Fibroblast of skin of right biceps (primary cell): ENCODE measurements around the gene NOXRED1.

Experiments used
- DNase-seq: peaks from one replicate; pipeline ENCODE4 v3.0.0-alpha.2; 2013

The NOXRED1 gene

GRCh38 chr14:77407158-77407557 lies 16.2 kb downstream of the NOXRED1 start:
- DNase-seq = no peak

- DNase-seq = no peak
These were observed 16.6 kb downstream of the NOXRED1 start for GRCh38 chr14:77406718-77407117.

GRCh38 chr14:77406086-77406485 lies 17.2 kb downstream of the NOXRED1 start:
- DNase-seq = no peak

- no peak for DNase-seq
These were observed 19.6 kb downstream of the NOXRED1 start for GRCh38 chr14:77403768-77404167.

GRCh38 chr14:77400216-77400615 lies 23.1 kb downstream of the NOXRED1 start:
- DNase-seq = no peak

GRCh38 chr14:77390188-77390587 lies 33.1 kb downstream of the NOXRED1 start:
- DNase-seq = no peak

- no peak for DNase-seq
These were observed 44.6 kb downstream of the NOXRED1 start for GRCh38 chr14:77378701-77379100.

GRCh38 chr14:77377502-77377844 lies 45.9 kb downstream of the NOXRED1 start:
- DNase-seq = no peak

GRCh38 chr14:77376771-77377501 lies 46.4 kb downstream of the NOXRED1 start, which contains the start of the genes SAMD15 and TMED8:
Gene SAMD15 (plus strand): TSS chr14:77377379. CDS start chr14:77377419, 40 bp downstream.
Gene TMED8 (minus strand): TSS chr14:77377094. CDS start chr14:77377053, 41 bp downstream.
- peak; percentile 79 for DNase-seq

GRCh38 chr14:77375973-77376770 lies 47.2 kb downstream of the NOXRED1 start:
- DNase-seq = peak; percentile 5

- DNase-seq = no peak
These were observed 48.0 kb downstream of the NOXRED1 start for GRCh38 chr14:77375164-77375950.

GRCh38 chr14:77372304-77372841 lies 51.0 kb downstream of the NOXRED1 start:
- no peak for DNase-seq

GRCh38 chr14:77369285-77369684 lies 54.0 kb downstream of the NOXRED1 start:
- DNase-seq = no peak

GRCh38 chr14:77364146-77364545 lies 59.2 kb downstream of the NOXRED1 start:
- DNase-seq = no peak

- no peak for DNase-seq
These were observed 63.7 kb downstream of the NOXRED1 start for GRCh38 chr14:77359626-77360025.

- no peak for DNase-seq
These were observed 66.4 kb downstream of the NOXRED1 start for GRCh38 chr14:77356899-77357298.

- DNase-seq = no peak
These were observed 67.5 kb downstream of the NOXRED1 start for GRCh38 chr14:77355811-77356210.

GRCh38 chr14:77353469-77354141 lies 69.7 kb downstream of the NOXRED1 start:
- DNase-seq = no peak

- DNase-seq = no peak
These were observed 75.6 kb downstream of the NOXRED1 start for GRCh38 chr14:77347751-77348150.

- no peak for DNase-seq
These were observed 76.8 kb downstream of the NOXRED1 start for GRCh38 chr14:77346495-77346894.

GRCh38 chr14:77344377-77344996 lies 78.8 kb downstream of the NOXRED1 start:
- DNase-seq = no peak
